Measurements from ENCODE around the gene SNTG2. TPM values are rescaled to one million over a fixed set of nuclear protein-coding genes. Genes with fewer than 3 reads are reported as not detected.

Gene SNTG2
- total and polyA plus RNA-seq, 7 donors = 0.26 to 1.7 (median 0.73) TPM; not detected in 2

GRCh38 chr2:1394709-1395408, 444.2 kb downstream of the SNTG2 start:
- TF ChIP-seq CTCF (IDR thresholded peaks at IDR 0.05) = no peak
- ATAC-seq (no peak), DNase-seq (no peak)
- intact Hi-C loops (cut with DNase I) = no loop called here
- no peaks in the 10 kb centered on the region for H3K36me3 ChIP-seq (ENCODE audit: insufficient read depth in 1 of 2, low read depth in 1 of 2)
- 77 to 82% (median 80%) methylated on average over 7 of the region's 7 CpGs for WGBS, 3 donors
- no peaks in the 10 kb centered on the region for H3K4me1 ChIP-seq
- no peak overlapping the region for H3K4me3 ChIP-seq
- peaks cover 0 to 5% (median 0%) of the 10 kb centered on the region in 3 donors for H3K27me3 ChIP-seq (ENCODE audit: insufficient read depth in 3 of 3, low read length in 2 of 3)
- H3K27ac ChIP-seq = no peak overlapping the region
- H3K9me3 ChIP-seq = no peaks in the 10 kb centered on the region

DNA sequence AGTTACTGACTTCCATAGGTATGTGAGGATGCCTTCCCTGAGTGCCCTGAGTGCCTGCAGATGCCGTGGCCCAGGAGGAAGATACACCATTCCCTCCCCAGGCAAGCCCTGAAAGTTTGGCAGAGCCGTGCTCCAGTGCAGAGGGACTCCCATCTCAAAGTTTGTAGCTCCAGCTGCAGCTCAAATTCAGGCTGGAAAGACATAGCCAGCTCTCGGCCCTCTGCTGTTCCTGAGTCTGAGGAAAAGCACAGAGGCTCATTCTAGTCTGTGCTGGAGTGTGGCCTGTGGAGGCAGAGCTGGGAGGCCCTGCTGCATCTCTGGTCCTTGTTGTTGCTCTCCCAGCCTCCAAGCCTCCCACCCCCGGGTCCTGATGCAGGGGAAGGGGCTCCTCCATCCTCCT, 446.7 kb downstream of the SNTG2 start:
- no peak for DNase-seq
- H3K9me3 ChIP-seq = no peaks in the 10 kb centered on the region
- intact Hi-C loops (cut with DNase I) = no loop called here
- no peak for ATAC-seq
- 40 to 57% (median 46%) methylated on average over 4 of the region's 4 CpGs for WGBS, 3 donors
- TF ChIP-seq CTCF (IDR thresholded peaks at IDR 0.05) = no peak
- H3K4me3 ChIP-seq = no peak overlapping the region
- peaks cover 0 to 5% (median 0%) of the 10 kb centered on the region in 3 donors for H3K27me3 ChIP-seq (ENCODE audit: insufficient read depth in 3 of 3, low read length in 2 of 3)
- no peaks in the 10 kb centered on the region for H3K4me1 ChIP-seq
- H3K36me3 ChIP-seq (ENCODE audit: insufficient read depth in 1 of 2, low read depth in 1 of 2) = no peaks in the 10 kb centered on the region
- no peak overlapping the region for H3K27ac ChIP-seq

DNA sequence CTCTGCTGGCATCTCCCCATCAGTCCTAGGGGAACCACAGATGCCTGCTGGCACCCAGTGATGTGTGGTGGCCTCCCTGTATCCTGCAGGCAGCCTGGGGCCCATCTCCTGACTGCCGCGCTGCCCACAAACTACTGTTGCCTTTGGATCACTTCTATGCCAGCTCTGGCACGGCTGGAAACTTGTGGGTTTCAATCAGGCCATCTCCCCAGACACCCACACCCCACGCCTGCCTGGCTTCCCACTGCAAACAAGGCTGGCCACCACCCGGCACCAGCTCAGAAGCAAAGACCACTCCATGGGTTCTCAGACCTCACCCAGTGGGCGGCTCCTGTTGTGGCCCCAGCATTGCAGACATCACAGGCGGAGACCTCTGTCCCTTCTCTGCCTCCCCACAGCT, 447.5 kb downstream of the SNTG2 start:
- no peak for ATAC-seq
- TF ChIP-seq CTCF (IDR thresholded peaks at IDR 0.05) = no peak
- Histone ChIP-seq H3K4me3 (no peak overlapping the region), H3K27me3 (ENCODE audit: insufficient read depth in 3 of 3, low read length in 2 of 3) (peaks cover 0 to 1% (median 0%) of the 10 kb centered on the region in 3 donors), H3K27ac (no peak overlapping the region), H3K36me3 (ENCODE audit: insufficient read depth in 1 of 2, low read depth in 1 of 2) (no peaks in the 10 kb centered on the region), H3K9me3 (no peaks in the 10 kb centered on the region), H3K4me1 (no peaks in the 10 kb centered on the region)
- DNase-seq = no peak
- 67 to 87% (median 81%) methylated on average over 7 of the region's 7 CpGs for WGBS, 3 donors
- intact Hi-C loops (cut with DNase I) = no loop called here

GRCh38 chr2:1400943-1401735, 450.5 kb downstream of the SNTG2 start:
- Histone ChIP-seq H3K4me1 (no peaks in the 10 kb centered on the region), H3K4me3 (no peak overlapping the region), H3K36me3 (ENCODE audit: insufficient read depth in 1 of 2, low read depth in 1 of 2) (no peaks in the 10 kb centered on the region), H3K27ac (no peak overlapping the region), H3K27me3 (ENCODE audit: insufficient read depth in 3 of 3, low read length in 2 of 3) (peaks cover 0 to 3% (median 0%) of the 10 kb centered on the region in 3 donors), H3K9me3 (no peaks in the 10 kb centered on the region)
- no peak for ATAC-seq
- WGBS, 3 donors = 79 to 87% (median 82%) methylated on average over 8 of the region's 8 CpGs
- no peak for DNase-seq
- intact Hi-C loops (cut with DNase I) = no loop called here
- TF ChIP-seq CTCF (IDR thresholded peaks at IDR 0.05) = no peak
